Activated T-cell treated with anti-CD3 and anti-CD28 coated beads, Interleukin-2, amount 50 U/mL, for 24 hours (primary cell): ENCODE results near the gene ANXA11.
"Not testable (repeated sequence)": the region's sequence is repeated elsewhere in the genome, so short reads cannot be mapped to it uniquely, and the experiment has no call there.

ENCODE experiments used
- DNase-seq: peaks from one replicate; pipeline ENCODE4 v3.0.0-alpha.2; 2020
- H3K27ac Mint-ChIP-seq: 2 replicates; pipeline ENCODE4 v1.8.0; 2020; ENCODE audit warnings: mild to moderate bottlenecking, mixed read lengths
- H3K27me3 Mint-ChIP-seq: 2 replicates; pipeline ENCODE4 v1.8.0; 2020; ENCODE audit warnings: mixed read lengths
- H3K36me3 Mint-ChIP-seq: 2 replicates; pipeline ENCODE4 v1.8.0; 2020; ENCODE audit warnings: low read depth, mixed read lengths
- H3K4me1 Mint-ChIP-seq: 2 replicates; pipeline ENCODE4 v1.8.0; 2020; ENCODE audit warnings: low read depth, mixed read lengths
- H3K4me3 Mint-ChIP-seq: 2 replicates; pipeline ENCODE4 v1.8.0; 2020; ENCODE audit warnings: mild to moderate bottlenecking, moderate library complexity, mixed read lengths
- H3K9me3 Mint-ChIP-seq: 2 replicates; pipeline ENCODE4 v1.8.0; 2020; ENCODE audit warnings: mixed read lengths

Gene ANXA11

DNA sequence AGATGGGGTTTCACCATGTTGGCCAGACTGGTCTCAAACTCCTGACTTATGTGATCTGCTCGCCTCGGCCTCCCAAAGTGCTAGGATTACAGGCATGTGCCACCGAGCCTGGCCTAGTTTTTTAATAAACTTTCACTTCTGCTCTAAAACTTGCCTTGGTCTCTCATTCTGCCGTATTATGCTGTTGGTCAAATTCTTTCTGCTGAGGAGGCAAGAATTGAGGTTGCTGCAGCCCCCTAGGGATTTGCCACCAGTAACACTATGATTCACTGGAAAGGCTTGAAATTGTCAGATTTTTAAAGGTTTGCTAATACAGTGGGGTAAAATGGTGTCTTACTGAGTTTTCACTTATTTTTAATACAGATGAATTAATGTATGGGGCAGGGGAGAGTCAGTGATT is 21.4 kb upstream of the ANXA11 start:
- H3K27ac Mint-ChIP-seq, H3K4me3 Mint-ChIP-seq, H3K9me3 Mint-ChIP-seq, H3K36me3 Mint-ChIP-seq, DNase-seq, H3K4me1 Mint-ChIP-seq: not testable (repeated sequence)
- peaks cover 13% of the 10 kb centered on the region for H3K27me3 Mint-ChIP-seq

DNA sequence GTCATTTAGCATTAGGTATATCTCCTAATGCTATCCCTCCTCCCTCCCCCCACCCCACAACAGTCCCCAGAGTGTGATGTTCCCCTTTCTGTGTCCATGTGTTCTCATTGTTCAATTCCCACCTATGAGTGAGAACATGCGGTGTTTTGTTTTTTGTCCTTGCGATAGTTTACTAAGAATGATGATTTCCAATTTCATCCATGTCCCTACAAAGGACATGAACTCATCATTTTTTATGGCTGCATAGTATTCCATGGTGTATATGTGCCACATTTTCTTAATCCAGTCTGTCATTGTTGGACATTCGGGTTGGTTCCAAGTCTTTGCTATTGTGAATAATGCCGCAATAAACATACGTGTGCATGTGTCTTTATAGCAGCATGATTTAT is 17.7 kb upstream of the ANXA11 start:
- not testable (repeated sequence) for H3K4me3 Mint-ChIP-seq, H3K27ac Mint-ChIP-seq, H3K9me3 Mint-ChIP-seq, DNase-seq, H3K36me3 Mint-ChIP-seq, H3K4me1 Mint-ChIP-seq
- peaks cover 13% of the 10 kb centered on the region for H3K27me3 Mint-ChIP-seq

DNA sequence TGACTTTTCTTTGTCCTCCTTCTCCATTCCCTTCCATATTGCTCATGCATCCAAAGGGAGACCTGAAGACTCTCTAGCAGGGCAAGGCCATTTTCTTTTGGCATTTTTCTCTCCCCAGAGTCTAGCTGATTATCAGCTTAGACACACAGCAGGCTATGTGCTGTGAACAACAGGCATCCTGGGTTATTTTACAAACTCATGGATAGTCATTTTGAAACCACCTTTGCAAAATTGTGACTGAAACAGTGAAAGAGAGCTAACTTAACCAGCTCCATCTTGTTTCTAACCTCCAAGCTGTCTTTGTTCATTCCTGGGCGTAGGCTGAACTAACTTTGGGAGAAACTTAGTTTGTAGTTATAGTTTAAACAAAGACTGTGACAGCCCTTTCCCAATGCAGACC is 13.5 kb upstream of the ANXA11 start:
- not testable (repeated sequence) for H3K36me3 Mint-ChIP-seq, H3K27ac Mint-ChIP-seq, H3K27me3 Mint-ChIP-seq, H3K4me1 Mint-ChIP-seq, DNase-seq, H3K4me3 Mint-ChIP-seq, H3K9me3 Mint-ChIP-seq

DNA sequence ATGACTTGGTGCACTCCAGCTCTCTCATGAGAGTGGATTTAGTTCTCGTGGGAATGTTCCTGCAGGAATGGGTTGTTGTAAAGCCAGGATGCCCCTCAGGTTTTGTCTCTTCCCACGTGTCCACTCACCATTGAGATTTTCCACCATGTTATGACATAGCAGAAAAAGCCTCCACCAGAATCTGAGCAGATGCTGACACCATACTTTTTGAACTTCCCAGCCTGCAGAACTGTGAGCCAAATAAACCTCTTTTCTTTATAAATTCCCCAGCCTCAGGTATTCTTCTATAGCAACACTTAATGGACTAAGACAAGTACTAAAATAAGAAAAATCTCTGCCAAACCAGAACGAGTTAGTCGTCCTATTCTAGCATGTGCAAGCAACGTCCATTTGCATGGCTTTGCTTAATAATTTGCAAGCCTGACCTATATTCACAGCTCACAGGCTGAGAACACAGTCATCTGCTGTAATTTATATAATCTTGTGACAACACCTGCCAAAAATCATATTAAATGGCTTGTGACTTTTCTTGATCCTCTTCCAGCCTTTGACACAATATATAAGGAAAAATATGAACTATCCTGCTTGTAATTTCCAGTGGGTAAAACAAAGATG is 9.1 kb upstream of the ANXA11 start:
- H3K4me1 Mint-ChIP-seq: peaks cover 16% of the 10 kb centered on the region
- H3K4me3 Mint-ChIP-seq, H3K27me3 Mint-ChIP-seq, DNase-seq, H3K27ac Mint-ChIP-seq, H3K9me3 Mint-ChIP-seq, H3K36me3 Mint-ChIP-seq: not testable (repeated sequence)

DNA sequence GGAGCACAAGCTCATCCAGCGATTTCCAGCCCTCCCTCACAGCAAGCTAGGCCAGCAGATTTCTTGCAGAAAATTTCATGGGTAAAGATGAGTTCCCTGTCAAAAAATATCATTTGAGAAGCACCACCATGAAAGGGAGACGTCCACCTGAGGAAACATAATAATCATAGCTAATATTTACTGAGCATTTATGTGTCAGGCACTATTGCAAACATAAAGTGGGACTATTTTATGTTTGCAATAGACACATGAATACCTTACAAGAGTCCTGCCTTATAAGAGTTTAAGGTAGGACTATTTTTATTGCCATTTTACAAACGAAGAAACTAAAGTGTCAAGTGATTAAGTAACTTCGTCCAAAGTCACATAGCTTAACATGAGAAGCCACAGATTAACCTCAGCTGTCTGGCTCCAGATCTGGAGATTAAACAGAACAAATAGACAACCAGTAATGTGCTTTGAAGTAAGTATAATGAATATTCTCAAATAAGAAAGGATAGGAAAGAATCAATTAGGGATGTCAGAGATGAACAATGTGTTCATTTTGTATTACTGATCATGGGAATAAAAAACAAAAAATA is 7.3 kb upstream of the ANXA11 start:
- not testable (repeated sequence) for H3K27me3 Mint-ChIP-seq, DNase-seq, H3K9me3 Mint-ChIP-seq, H3K27ac Mint-ChIP-seq, H3K36me3 Mint-ChIP-seq, H3K4me3 Mint-ChIP-seq
- H3K4me1 Mint-ChIP-seq: peaks cover 12% of the 10 kb centered on the region

DNA sequence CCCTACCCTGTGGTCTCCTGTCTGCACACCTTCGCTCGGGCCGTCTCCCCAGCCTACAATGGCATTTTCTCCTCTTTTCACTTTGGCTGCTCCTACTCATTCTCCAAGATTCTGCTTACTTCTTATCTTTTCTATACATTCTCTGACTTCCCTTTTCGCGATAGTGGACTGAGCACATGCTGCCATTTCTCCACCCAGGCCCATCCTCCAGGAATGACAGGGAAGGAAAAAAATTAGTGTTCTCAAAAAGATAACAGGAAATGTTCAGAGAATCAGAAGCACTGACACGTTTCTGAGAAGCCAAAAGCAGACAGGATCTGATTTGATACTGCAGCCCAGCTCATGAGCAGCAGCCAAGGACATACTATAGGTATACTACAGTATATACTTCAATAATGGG is 6.4 kb upstream of the ANXA11 start:
- Mint-ChIP-seq H3K4me3 (no peak overlapping the region), H3K27ac (no peak overlapping the region), H3K9me3 (no peaks in the 10 kb centered on the region), H3K27me3 (no peaks in the 10 kb centered on the region), H3K36me3 (no peaks in the 10 kb centered on the region), H3K4me1 (peaks cover 13% of the 10 kb centered on the region)
- DNase-seq: no peak

DNA sequence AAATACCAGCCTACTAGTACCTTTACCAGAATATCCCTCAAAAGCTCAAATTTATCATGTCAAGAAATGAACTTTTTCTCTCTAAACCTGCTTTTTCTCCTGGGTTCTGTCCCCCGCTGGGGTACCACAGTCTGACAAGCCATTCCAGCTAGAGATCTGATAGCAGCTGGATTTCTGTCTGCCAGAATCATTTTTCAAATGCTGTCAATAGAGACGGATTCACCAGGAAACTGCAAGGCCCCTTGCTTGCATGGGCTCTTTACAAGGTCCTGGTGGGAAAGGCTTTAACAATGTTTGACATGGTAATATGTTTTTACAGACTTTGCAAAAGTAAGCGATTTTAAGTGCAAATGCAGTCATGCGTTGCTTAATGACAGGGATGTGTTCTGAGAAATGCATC is 4.9 kb upstream of the ANXA11 start:
- Mint-ChIP-seq H3K27me3 (no peaks in the 10 kb centered on the region), H3K36me3 (peaks cover 2% of the 10 kb centered on the region), H3K4me3 (no peak overlapping the region), H3K9me3 (no peaks in the 10 kb centered on the region), H3K4me1 (peaks cover 26% of the 10 kb centered on the region), H3K27ac (no peak overlapping the region)
- DNase-seq: no peak

DNA sequence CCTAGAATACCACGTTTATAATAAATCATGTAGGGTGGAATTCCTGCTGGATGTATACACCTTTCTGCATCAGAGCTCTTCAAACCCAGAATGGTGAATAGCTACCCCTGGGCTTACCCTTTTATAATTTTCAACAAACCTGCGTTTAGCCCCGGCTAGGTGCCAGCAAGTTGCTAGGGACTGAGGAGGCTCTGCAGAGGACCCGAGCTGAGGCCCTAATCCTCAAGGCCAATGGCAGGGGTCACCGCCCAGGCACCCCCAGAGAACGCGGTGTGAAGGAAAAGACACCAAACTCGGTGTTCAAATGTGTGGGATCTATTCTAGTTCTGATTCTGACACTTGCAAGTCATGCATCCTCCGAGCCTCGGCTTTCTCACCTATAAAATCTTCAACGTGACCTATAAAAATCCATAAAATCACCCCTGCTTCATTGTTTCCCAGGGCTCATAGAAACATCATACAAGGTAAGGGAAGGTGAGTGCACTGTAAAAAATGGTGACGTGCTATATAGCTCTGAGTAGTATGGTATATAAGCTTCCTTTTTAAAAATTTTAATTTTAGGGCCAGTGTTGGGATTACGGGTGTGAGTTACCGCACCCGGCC is 2.5 kb upstream of the ANXA11 start:
- H3K4me1 Mint-ChIP-seq: peaks cover 37% of the 10 kb centered on the region

DNA sequence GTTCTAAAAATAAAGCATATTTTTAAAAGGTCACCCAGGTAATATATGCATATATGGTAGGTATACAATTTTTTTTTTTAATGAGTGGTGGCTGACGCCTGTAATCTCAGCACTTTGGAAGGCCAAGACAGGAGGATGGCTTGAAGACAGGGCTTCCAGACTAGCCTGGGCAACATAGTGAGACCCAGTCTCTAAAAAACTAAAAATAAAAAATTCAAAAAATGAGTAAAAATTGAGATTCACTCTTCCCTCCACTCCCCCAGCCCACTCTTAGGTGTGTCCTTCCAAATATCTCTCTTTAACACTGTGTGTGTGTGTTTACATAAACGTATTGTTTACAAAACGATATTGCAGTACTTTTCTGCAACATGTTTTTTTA is 929 bp upstream of the ANXA11 start:
- peaks cover 45% of the 10 kb centered on the region for H3K4me1 Mint-ChIP-seq

More for the DNA sequence above, 2.5 kb upstream of the ANXA11 start:
- Mint-ChIP-seq H3K9me3 (no peaks in the 10 kb centered on the region), H3K27ac (no peak overlapping the region), H3K36me3 (peaks cover 17% of the 10 kb centered on the region), H3K27me3 (no peaks in the 10 kb centered on the region), H3K4me3 (no peak overlapping the region)
- DNase-seq: no peak

DNA sequence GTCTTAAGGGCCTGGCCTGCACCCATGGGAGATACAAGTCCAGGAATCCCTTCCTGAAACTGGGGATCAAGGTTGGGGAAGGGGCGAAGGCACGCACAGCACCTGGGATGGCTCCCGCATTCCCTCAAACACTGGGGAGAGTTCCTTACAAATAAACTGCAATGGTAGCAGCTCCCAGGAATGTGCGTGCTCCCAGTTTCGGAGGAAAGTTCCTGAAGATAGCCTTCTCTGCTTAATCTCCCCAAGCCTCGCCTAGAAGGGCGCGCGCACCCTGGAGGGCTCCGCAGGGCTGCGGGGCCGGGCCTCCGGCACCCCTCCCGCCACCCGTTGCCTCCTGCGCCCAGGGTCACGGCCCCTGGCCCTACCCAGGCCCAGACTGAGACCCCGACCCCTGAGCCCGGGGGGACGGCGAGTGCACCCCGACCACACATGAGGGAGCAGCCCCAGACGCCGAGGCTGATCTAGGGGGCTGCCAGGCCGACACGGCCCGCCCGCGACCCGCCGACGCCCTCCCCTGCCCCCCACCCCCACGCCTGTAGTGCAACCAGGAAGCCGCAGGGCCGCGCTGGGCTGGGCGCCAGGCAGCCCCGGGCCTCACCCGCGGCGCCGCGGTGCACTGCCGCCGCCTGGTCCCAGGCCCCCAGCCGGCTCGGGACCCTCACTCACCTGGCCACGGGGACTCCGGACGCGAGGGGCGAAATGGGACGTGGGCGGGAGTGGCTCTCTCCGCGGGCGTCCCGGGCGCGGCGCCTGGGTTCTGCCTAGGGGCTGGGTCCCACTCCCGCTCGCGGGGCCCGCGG is 460 bp downstream of the ANXA11 start:
- no peak for DNase-seq
- peaks cover 40% of the 10 kb centered on the region for H3K36me3 Mint-ChIP-seq
- H3K4me1 Mint-ChIP-seq: peaks cover 58% of the 10 kb centered on the region
- peak overlapping the region; percentile 93 for H3K27ac Mint-ChIP-seq
- no peaks in the 10 kb centered on the region for H3K9me3 Mint-ChIP-seq
- no peaks in the 10 kb centered on the region for H3K27me3 Mint-ChIP-seq
- H3K4me3 Mint-ChIP-seq: peak overlapping the region; percentile 92

More for the DNA sequence above, 929 bp upstream of the ANXA11 start:
- Mint-ChIP-seq H3K9me3 (no peaks in the 10 kb centered on the region), H3K27me3 (no peaks in the 10 kb centered on the region), H3K27ac (peak overlapping the region; percentile 91), H3K4me3 (peak overlapping the region; percentile 92), H3K36me3 (peaks cover 28% of the 10 kb centered on the region)
- DNase-seq: no peak

DNA sequence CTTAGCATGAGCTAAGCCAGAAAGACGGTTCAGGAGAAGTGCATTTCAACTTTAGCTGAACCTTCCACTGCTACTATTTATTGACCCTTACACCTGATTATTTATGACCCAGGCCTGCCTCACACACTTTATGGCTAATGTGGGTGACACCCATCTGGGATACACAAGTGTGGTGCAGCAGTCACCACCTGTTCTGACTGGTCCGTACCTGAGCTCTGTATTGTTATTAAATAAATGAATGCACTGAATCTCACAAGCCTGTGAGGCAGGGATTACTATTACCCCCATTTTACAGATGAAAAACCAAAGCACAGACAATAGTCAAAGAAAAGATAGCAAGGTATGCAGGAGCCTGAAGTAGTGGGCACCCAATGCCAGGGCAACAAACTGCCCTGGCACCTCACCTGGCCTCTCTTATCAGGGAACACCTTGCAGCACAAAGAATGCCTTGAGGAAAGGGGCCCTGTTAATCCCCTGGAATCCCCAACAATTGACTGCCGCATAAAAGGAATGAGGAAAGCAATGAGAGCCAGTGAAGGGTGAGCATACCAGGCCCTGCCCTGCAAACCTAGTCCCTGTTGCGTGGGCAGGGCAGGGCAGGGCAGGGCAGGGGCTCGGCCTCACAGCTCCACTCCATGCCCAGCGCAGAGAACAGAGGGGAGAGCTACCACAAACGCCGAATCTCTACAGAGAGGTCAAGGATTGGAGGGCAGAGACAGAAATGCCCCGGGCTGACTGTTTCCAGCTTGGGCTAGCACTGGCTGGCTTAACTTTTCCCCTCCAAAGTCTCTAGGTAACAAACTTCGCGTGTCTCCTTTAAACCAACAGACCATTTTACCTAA is 1.3 kb downstream of the ANXA11 start:
- peak overlapping the region; percentile 92 for H3K4me3 Mint-ChIP-seq
- H3K9me3 Mint-ChIP-seq: no peaks in the 10 kb centered on the region
- DNase-seq: peak; percentile 52
- no peaks in the 10 kb centered on the region for H3K27me3 Mint-ChIP-seq
- H3K36me3 Mint-ChIP-seq: peaks cover 44% of the 10 kb centered on the region
- peaks cover 62% of the 10 kb centered on the region for H3K4me1 Mint-ChIP-seq
- H3K27ac Mint-ChIP-seq: peak overlapping the region; percentile 93

DNA sequence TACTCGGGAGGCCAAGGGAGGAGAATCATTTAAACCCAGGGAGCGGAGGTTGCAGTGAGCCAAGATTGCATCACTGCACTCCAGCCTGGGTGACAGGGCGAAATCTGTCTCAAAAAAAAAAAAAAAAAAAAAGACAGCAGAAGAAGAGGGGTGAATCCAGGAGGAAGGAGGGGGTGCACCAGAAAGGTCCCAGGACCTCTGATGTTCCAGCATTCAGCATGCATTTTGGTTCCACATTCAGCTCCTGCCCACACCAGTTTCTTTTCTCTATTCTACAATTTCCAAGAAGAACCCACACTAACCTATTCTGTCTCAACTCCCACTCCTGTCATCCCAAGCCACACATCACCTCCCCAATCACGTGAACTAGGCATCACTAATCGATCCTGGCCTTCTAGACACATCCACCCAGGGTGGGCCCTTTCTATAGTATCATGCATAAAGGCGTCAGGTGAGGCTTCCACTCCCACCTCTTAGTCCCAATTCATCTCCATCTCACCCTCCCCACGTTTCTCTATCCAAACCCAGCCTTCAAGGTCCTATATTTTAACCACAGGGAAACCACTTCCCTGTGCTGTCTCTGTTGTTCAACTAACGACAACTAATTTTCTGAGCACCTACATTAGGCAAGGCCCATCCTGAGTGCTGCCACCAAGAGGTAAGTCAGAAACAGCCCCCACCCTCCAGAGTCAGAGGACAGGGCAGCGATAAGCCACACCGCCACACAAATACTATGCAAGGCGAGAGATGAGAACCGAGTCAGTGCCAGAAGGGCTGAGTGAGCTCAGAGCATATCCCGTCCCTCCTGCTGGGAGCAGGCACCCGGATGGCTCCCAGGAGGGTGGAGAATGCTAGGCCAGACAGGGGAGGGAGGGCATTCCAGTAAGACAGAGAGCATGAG is 2.2 kb downstream of the ANXA11 start:
- Mint-ChIP-seq H3K4me3 (peak overlapping the region; percentile 92), H3K9me3 (no peaks in the 10 kb centered on the region), H3K36me3 (peaks cover 49% of the 10 kb centered on the region), H3K27ac (peak overlapping the region; percentile 93), H3K4me1 (peaks cover 68% of the 10 kb centered on the region), H3K27me3 (no peaks in the 10 kb centered on the region)
- DNase-seq: peak; percentile 74

DNA sequence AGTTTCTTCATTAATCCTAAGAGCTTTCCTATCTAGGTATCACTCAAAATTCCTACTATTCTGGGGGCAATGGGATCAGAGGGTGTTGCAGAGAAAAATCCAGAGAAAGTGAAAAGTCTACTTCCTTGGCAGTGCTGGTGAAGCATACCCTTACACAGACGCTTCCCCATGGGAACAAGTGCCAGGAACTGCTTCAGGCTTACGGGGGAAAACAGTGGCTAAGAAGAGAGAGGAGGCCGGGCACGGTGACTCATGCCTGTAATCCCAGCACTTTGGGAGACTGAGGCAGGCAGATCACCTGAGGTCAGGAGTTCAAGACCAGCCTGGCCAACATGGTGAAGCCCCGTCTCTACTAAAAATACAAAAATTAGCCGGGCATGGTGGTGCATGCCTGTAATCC is 2.8 kb downstream of the ANXA11 start:
- not testable (repeated sequence) for DNase-seq, H3K27me3 Mint-ChIP-seq, H3K9me3 Mint-ChIP-seq
- peak overlapping the region; percentile 92 for H3K4me3 Mint-ChIP-seq
- peaks cover 53% of the 10 kb centered on the region for H3K36me3 Mint-ChIP-seq
- peaks cover 74% of the 10 kb centered on the region for H3K4me1 Mint-ChIP-seq
- H3K27ac Mint-ChIP-seq: peak overlapping the region; percentile 93
